WTC11 (cell line): ENCODE results near the gene NTRK2. TPM values are rescaled to one million over a fixed set of nuclear protein-coding genes. Genes with fewer than 3 reads are reported as not detected.

Experiments
- ATAC-seq: fragments of 200-7000 bp; cut with Tn5 transposase; 2 replicates; pipeline ENCODE4 v1.10.0; 2021; ENCODE audit warnings: mild to moderate bottlenecking, moderate library complexity
- CTCF ChIA-PET: fragments of 300-600 bp; sonication (Branson Sonifier 250); formaldehyde crosslinking; loops from one replicate; lab custom pipeline; 2021; ENCODE audit warnings: antibody characterized with exemption; lab: Charles Lee
- POLR2A ChIA-PET: fragments of 350-600 bp; sonication (Branson Sonifier 250); formaldehyde crosslinking; loops from one replicate; lab custom pipeline; 2021; ENCODE audit warnings: antibody characterized with exemption; lab: Charles Lee
- DNase-seq: peaks from one replicate; pipeline ENCODE4 v3.0.0; 2021; ENCODE audit warnings: low spot score
- H3K27ac Mint-ChIP-seq: 2 replicates; pipeline ENCODE4 v1.8.0; 2021; ENCODE audit warnings: mixed read lengths
- H3K27me3 Mint-ChIP-seq: 2 replicates; pipeline ENCODE4 v1.8.0; 2021; ENCODE audit warnings: low read depth, mild to moderate bottlenecking, moderate library complexity, mixed read lengths
- H3K36me3 Mint-ChIP-seq: 2 replicates; pipeline ENCODE4 v1.8.0; 2021; ENCODE audit warnings: mixed read lengths
- H3K4me1 Mint-ChIP-seq: 2 replicates; pipeline ENCODE4 v1.8.0; 2022; ENCODE audit warnings: mixed read lengths
- H3K4me3 Mint-ChIP-seq: 2 replicates; pipeline ENCODE4 v1.8.0; 2021; ENCODE audit warnings: mild to moderate bottlenecking, moderate library complexity, mixed read lengths
- H3K9me3 Mint-ChIP-seq: 2 replicates; pipeline ENCODE4 v1.8.0; 2021; ENCODE audit warnings: mixed read lengths
- ATF1 ChIP-seq: sonication (generic); formaldehyde crosslinking; IDR thresholded peaks from 2 replicates; pipeline ENCODE4 v1.8.1; 2023; ENCODE audit warnings: mild to moderate bottlenecking, moderate library complexity, missing genetic modification reagents
- ATF2 ChIP-seq: sonication (generic); formaldehyde crosslinking; IDR thresholded peaks from 2 replicates; pipeline ENCODE4 v1.8.1; 2022; ENCODE audit warnings: low read depth, missing genetic modification reagents, borderline replicate concordance
- CDX4 ChIP-seq: fragments of 250-450 bp; sonication (Bioruptor Pico); IDR thresholded peaks from 2 replicates; pipeline ENCODE4 v1.9.0; 2021; ENCODE audit warnings: moderate library complexity, mild to moderate bottlenecking, inconsistent platforms, borderline replicate concordance
- E2F1 ChIP-seq: sonication (generic); formaldehyde crosslinking; IDR thresholded peaks from 2 replicates; pipeline ENCODE4 v1.8.0; 2022; ENCODE audit warnings: mild to moderate bottlenecking, missing genetic modification reagents
- E2F4 ChIP-seq: sonication (generic); formaldehyde crosslinking; IDR thresholded peaks from 2 replicates; pipeline ENCODE4 v1.8.1; 2022; ENCODE audit warnings: low read depth, mild to moderate bottlenecking, moderate library complexity, missing genetic modification reagents, borderline replicate concordance
- FOXK1 ChIP-seq: sonication (generic); formaldehyde crosslinking; IDR thresholded peaks from 2 replicates; pipeline ENCODE4 v1.8.0; 2022; ENCODE audit warnings: mild to moderate bottlenecking, moderate library complexity, missing genetic modification reagents
- FOXP4 ChIP-seq: sonication (generic); formaldehyde crosslinking; IDR thresholded peaks from 2 replicates; pipeline ENCODE4 v1.8.0; 2022; ENCODE audit warnings: mild to moderate bottlenecking, missing genetic modification reagents
- GABPB1 ChIP-seq: sonication (generic); formaldehyde crosslinking; IDR thresholded peaks from 2 replicates; pipeline ENCODE4 v1.8.1; 2023; ENCODE audit warnings: mild to moderate bottlenecking, missing genetic modification reagents
- IRF1 ChIP-seq: sonication (generic); formaldehyde crosslinking; IDR thresholded peaks from 2 replicates; pipeline ENCODE4 v1.8.0; 2023; ENCODE audit warnings: missing genetic modification reagents
- NFATC4 ChIP-seq: fragments of 250-450 bp; sonication (Bioruptor Pico); IDR thresholded peaks from 2 replicates; pipeline ENCODE4 v1.9.0; 2021; ENCODE audit warnings: mild to moderate bottlenecking
- PREB ChIP-seq: sonication (generic); formaldehyde crosslinking; IDR thresholded peaks from 2 replicates; pipeline ENCODE4 v1.8.1; 2022; ENCODE audit warnings: mild to moderate bottlenecking, missing genetic modification reagents, moderate library complexity, borderline replicate concordance
- TCF7 ChIP-seq: sonication (generic); formaldehyde crosslinking; IDR thresholded peaks from 2 replicates; pipeline ENCODE4 v1.8.0; 2022; ENCODE audit warnings: mild to moderate bottlenecking, low read depth, missing genetic modification reagents, moderate library complexity
- TEAD1 ChIP-seq: sonication (generic); formaldehyde crosslinking; IDR thresholded peaks from 2 replicates; pipeline ENCODE4 v1.8.0; 2022; ENCODE audit warnings: mild to moderate bottlenecking, missing genetic modification reagents
- TEAD4 ChIP-seq: sonication (generic); formaldehyde crosslinking; IDR thresholded peaks from 2 replicates; pipeline ENCODE4 v1.8.0; 2022; ENCODE audit warnings: mild to moderate bottlenecking, missing genetic modification reagents
- ZBTB43 ChIP-seq: sonication (generic); formaldehyde crosslinking; IDR thresholded peaks from 2 replicates; pipeline ENCODE4 v1.8.1; 2023; ENCODE audit warnings: mild to moderate bottlenecking, missing genetic modification reagents
- ZNF232 ChIP-seq: sonication (generic); formaldehyde crosslinking; IDR thresholded peaks from 2 replicates; pipeline ENCODE4 v1.8.0; 2022; ENCODE audit warnings: mild to moderate bottlenecking, missing genetic modification reagents
- ZNF281 ChIP-seq: sonication (generic); formaldehyde crosslinking; IDR thresholded peaks from 2 replicates; pipeline ENCODE4 v1.8.0; 2023; ENCODE audit warnings: mild to moderate bottlenecking, missing genetic modification reagents
- total RNA-seq: library from RNA; stranded (reverse); gene quantifications from 3 replicates; pipeline ENCODE4 v1.2.3, GENCODE V29; 2021

The NTRK2 gene
- total RNA-seq, 1 experiment from 2014 or later: 0.02 TPM

GRCh38 chr9:85056203-85056572 is 386.7 kb downstream of the NTRK2 start:
- Mint-ChIP-seq H3K4me1 (peaks cover 7% of the 10 kb centered on the region), H3K27me3 (no peaks in the 10 kb centered on the region)
- ATAC-seq: no peak

GRCh38 chr9:85061969-85062368 is 392.4 kb downstream of the NTRK2 start:
- H3K27ac Mint-ChIP-seq: no peak overlapping the region
- POLR2A ChIA-PET: no interaction called here
- H3K4me3 Mint-ChIP-seq: no peak overlapping the region
- ATAC-seq (no peak), DNase-seq (no peak)
- CTCF ChIA-PET: no interaction called here
- H3K4me1 Mint-ChIP-seq: peaks cover 34% of the 10 kb centered on the region
- peaks cover 4% of the 10 kb centered on the region; the same call in 1 of the 2 replicates for H3K36me3 Mint-ChIP-seq
- no peaks in the 10 kb centered on the region for H3K27me3 Mint-ChIP-seq
- peaks cover 10% of the 10 kb centered on the region for H3K9me3 Mint-ChIP-seq
- TF ChIP-seq FOXK1 (CRISPR knock-in tag): no peak
- TF ChIP-seq FOXP4 (CRISPR knock-in tag): no peak
- no peak for TF ChIP-seq ATF2 (CRISPR knock-in tag)
- TF ChIP-seq TEAD4 (CRISPR knock-in tag): no peak
- TF ChIP-seq GABPB1 (CRISPR knock-in tag): no peak
- no peak for TF ChIP-seq ZBTB43
- TF ChIP-seq E2F1 (CRISPR knock-in tag): no peak
- TF ChIP-seq TEAD1 (CRISPR knock-in tag): no peak

More at GRCh38 chr9:85056203-85056572, 386.7 kb downstream of the NTRK2 start:
- ChIA-PET CTCF (no interaction called here), POLR2A (no interaction called here)
- no peak overlapping the region for H3K4me3 Mint-ChIP-seq
- peaks cover 8% of the 10 kb centered on the region; the same call in 1 of the 2 replicates for H3K9me3 Mint-ChIP-seq
- H3K27ac Mint-ChIP-seq: no peak overlapping the region
- TF ChIP-seq TCF7 (no peak), IRF1 (CRISPR knock-in tag) (no peak), ZNF281 (CRISPR knock-in tag) (no peak), ATF1 (CRISPR knock-in tag) (no peak), E2F4 (no peak), ZNF232 (CRISPR knock-in tag) (no peak), PREB (no peak), NFATC4 (CRISPR knock-in tag) (no peak), CDX4 (CRISPR knock-in tag) (no peak)
- no peak for DNase-seq
- H3K36me3 Mint-ChIP-seq: no peaks in the 10 kb centered on the region
